Measurements from ENCODE around the gene CLK1.

- TF ChIP-seq CTCF (IDR thresholded peaks at IDR 0.05), result no peak
- TF ChIP-seq POLR2A (IDR thresholded peaks at IDR 0.05), result no peak
Measured at GRCh38 chr2:200860092-200860795, 4.2 kb downstream of the CLK1 start.
